Bronchial epithelial cell (primary cell): Measurements from ENCODE around the gene MIER1. TPM values are rescaled to one million over a fixed set of nuclear protein-coding genes. Genes with fewer than 3 reads are reported as not detected.

ENCODE experiments used
- DNase-seq: peaks from one replicate; pipeline ENCODE4 v3.0.0-alpha.2; 2010; ENCODE audit warnings: low read depth
- FAIRE-seq: peaks from 2 replicates; lab custom pipeline; 2011; peaks lifted over from hg19 to GRCh38; lab: Jason Lieb, UNC
- H3K27me3 ChIP-seq: 2 replicates; pipeline ENCODE4 v1.5.1; 2011; ENCODE audit warnings: low read length; ENCODE audit not compliant: control insufficient read depth, insufficient read depth
- H3K36me3 ChIP-seq: 2 replicates; pipeline ENCODE4 v1.5.1; 2011; ENCODE audit warnings: low read length; ENCODE audit not compliant: control insufficient read depth, insufficient read depth
- H3K4me3 ChIP-seq: 2 replicates; pipeline ENCODE4 v1.5.1; 2011; ENCODE audit warnings: mild to moderate bottlenecking, low read depth, low read length, control low read depth
- CTCF ChIP-seq: IDR thresholded peaks from 2 replicates; pipeline ENCODE4 v1.5.1; 2011; ENCODE audit warnings: mild to moderate bottlenecking, moderate library complexity, low read length, control low read depth, inconsistent platforms; ENCODE audit not compliant: insufficient read depth, severe bottlenecking
- total RNA-seq: library from RNA; depleted of rRNA; stranded (reverse); fragments of >200 nt; gene quantifications from 2 replicates; pipeline ENCODE4 v1.2.1, GENCODE V29; 2014

The MIER1 gene
- total RNA-seq, 1 donor from 2014 or later: 16.8 TPM

GRCh38 chr1:66916320-66916719 is 8.5 kb upstream of the MIER1 start:
- no peak for DNase-seq
- no peak for FAIRE-seq
- TF ChIP-seq CTCF: no peak
- no peaks in the 10 kb centered on the region for H3K27me3 ChIP-seq
- H3K4me3 ChIP-seq: no peak overlapping the region
- no peaks in the 10 kb centered on the region for H3K36me3 ChIP-seq

- FAIRE-seq: no peak
- TF ChIP-seq CTCF: no peak
- DNase-seq: no peak
Measured at GRCh38 chr1:66917476-66917875, 7.3 kb upstream of the MIER1 start.

GRCh38 chr1:66919063-66919462 is 5.7 kb upstream of the MIER1 start:
- no peak for DNase-seq
- no peak for TF ChIP-seq CTCF
- no peaks in the 10 kb centered on the region for H3K36me3 ChIP-seq
- H3K4me3 ChIP-seq: no peak overlapping the region
- no peaks in the 10 kb centered on the region for H3K27me3 ChIP-seq
- no peak for FAIRE-seq

More at GRCh38 chr1:66917476-66917875, 7.3 kb upstream of the MIER1 start:
- no peaks in the 10 kb centered on the region for H3K36me3 ChIP-seq
- no peaks in the 10 kb centered on the region for H3K27me3 ChIP-seq
- no peak overlapping the region for H3K4me3 ChIP-seq

DNA sequence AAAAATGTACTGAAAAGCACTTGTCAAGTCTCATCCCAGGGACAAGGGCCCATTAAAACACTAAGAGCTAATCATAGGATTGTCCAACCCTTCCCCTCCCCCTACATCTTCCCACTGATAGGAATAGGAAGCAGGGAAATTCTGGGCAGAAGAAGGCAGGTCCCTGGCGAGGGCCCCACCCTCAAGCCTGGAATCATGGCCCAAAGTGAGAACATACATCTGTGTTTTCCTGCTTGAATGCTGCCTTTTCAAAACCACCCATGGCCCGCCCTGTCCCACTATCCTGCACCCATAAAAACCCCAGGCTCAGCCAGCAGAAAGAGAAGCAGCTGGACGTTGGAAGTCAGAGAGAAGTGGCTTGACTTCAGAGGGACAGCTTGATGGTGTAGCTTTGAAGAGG is 5.0 kb upstream of the MIER1 start:
- FAIRE-seq (no peak), DNase-seq (no peak)
- TF ChIP-seq CTCF: no peak
- Histone ChIP-seq H3K27me3 (no peaks in the 10 kb centered on the region), H3K36me3 (no peaks in the 10 kb centered on the region), H3K4me3 (no peak overlapping the region)

- no peak overlapping the region for H3K4me3 ChIP-seq
- FAIRE-seq (no peak), DNase-seq (no peak)
- no peaks in the 10 kb centered on the region for H3K27me3 ChIP-seq
- TF ChIP-seq CTCF: no peak
- H3K36me3 ChIP-seq: no peaks in the 10 kb centered on the region
Measured at GRCh38 chr1:66920543-66920942, 4.2 kb upstream of the MIER1 start.

DNA sequence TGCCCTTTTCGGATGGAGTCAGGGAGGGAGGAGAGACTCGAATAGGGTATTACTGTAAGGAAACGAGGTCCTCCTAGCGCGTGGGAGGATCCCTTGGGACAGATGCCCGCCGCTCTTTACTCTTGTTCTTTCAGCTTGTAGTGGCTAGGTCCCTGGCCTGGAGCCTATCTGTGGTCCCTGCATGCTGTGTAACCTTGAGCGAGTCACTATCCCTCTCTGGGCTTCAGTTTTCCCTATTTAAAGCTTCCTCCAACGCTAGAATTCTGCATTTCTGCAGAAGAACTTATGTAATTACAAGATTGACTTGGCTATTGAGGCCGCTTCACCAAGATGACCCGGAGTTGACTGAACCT is 744 bp downstream of the MIER1 start:
- no peak for TF ChIP-seq CTCF
- no peak for FAIRE-seq

More for the DNA sequence above, 744 bp downstream of the MIER1 start:
- DNase-seq: no peak
- Histone ChIP-seq H3K27me3 (no peaks in the 10 kb centered on the region), H3K4me3 (peak overlapping the region; percentile 87), H3K36me3 (no peaks in the 10 kb centered on the region)
